ENCODE data around the gene PGPEP1.

GRCh38 chr19:18298601-18299000 lies 41.8 kb upstream of the PGPEP1 start:
- TF ChIP-seq BCL11A (IDR thresholded peaks at IDR 0.05; ENCODE audit: low read depth, low read length) (no peak), EZH2 (IDR thresholded peaks at IDR 0.05; ENCODE audit: borderline replicate concordance, control insufficient read depth, low read depth, low read length) (no peak), RB1 (IDR thresholded peaks at IDR 0.05; ENCODE audit: borderline replicate concordance) (no peak), POLR2A (IDR thresholded peaks at IDR 0.05; ENCODE audit: low read depth, low read length) (no peak), FOXM1 (IDR thresholded peaks at IDR 0.05; ENCODE audit: low read depth, low read length) (no peak)
- TF ChIP-seq, protein P1, sequence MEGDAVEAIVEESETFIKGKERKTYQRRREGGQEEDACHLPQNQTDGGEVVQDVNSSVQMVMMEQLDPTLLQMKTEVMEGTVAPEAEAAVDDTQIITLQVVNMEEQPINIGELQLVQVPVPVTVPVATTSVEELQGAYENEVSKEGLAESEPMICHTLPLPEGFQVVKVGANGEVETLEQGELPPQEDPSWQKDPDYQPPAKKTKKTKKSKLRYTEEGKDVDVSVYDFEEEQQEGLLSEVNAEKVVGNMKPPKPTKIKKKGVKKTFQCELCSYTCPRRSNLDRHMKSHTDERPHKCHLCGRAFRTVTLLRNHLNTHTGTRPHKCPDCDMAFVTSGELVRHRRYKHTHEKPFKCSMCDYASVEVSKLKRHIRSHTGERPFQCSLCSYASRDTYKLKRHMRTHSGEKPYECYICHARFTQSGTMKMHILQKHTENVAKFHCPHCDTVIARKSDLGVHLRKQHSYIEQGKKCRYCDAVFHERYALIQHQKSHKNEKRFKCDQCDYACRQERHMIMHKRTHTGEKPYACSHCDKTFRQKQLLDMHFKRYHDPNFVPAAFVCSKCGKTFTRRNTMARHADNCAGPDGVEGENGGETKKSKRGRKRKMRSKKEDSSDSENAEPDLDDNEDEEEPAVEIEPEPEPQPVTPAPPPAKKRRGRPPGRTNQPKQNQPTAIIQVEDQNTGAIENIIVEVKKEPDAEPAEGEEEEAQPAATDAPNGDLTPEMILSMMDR (IDR thresholded peaks at IDR 0.05 in 2 of 3, conservative IDR thresholded peaks at IDR 0.05 in 1 of 3; ENCODE audit: control insufficient read depth in 2 of 3, extremely low read depth in 1 of 3, insufficient read depth in 1 of 3, low read depth in 3 of 3, low read length in 3 of 3): no peak
